Neuronal stem cell (in vitro differentiated cells): ENCODE measurements around the gene PDE3B.

Experiments used
- DNase-seq: peaks from one replicate; pipeline ENCODE4 v3.0.0-alpha.2; 2013; ENCODE audit warnings: low spot score
- H2AFZ ChIP-seq: one replicate; pipeline ENCODE4 v1.6.1; 2013; ENCODE audit warnings: mild to moderate bottlenecking, low read length, inconsistent platforms
- H2AK5ac ChIP-seq: 2 replicates; pipeline ENCODE4 v1.6.1; 2013; ENCODE audit warnings: low read depth, mild to moderate bottlenecking, inconsistent platforms, low read length, moderate library complexity, mixed read lengths
- H2BK120ac ChIP-seq: 2 replicates; pipeline ENCODE4 v1.6.1; 2013; ENCODE audit warnings: low read depth, mild to moderate bottlenecking, inconsistent platforms, low read length, moderate library complexity, mixed read lengths
- H2BK12ac ChIP-seq: one replicate; pipeline ENCODE4 v1.6.1; 2013; ENCODE audit warnings: low read length, inconsistent platforms
- H2BK15ac ChIP-seq: 2 replicates; pipeline ENCODE4 v1.6.1; 2013; ENCODE audit warnings: mild to moderate bottlenecking, low read length, inconsistent platforms, mixed read lengths
- H2BK5ac ChIP-seq: one replicate; pipeline ENCODE4 v1.6.1; 2013; ENCODE audit warnings: inconsistent platforms, mild to moderate bottlenecking, low read length, moderate library complexity
- H3K14ac ChIP-seq: one replicate; pipeline ENCODE4 v1.6.1; 2013; ENCODE audit warnings: low read length, inconsistent platforms
- H3K18ac ChIP-seq: 2 replicates; pipeline ENCODE4 v1.6.1; 2013; ENCODE audit warnings: low read length, inconsistent platforms
- H3K23ac ChIP-seq: 2 replicates; pipeline ENCODE4 v1.6.1; 2013; ENCODE audit warnings: low read depth, mild to moderate bottlenecking, mixed read lengths, low read length, inconsistent platforms; ENCODE audit not compliant: poor library complexity
- H3K27ac ChIP-seq: replicated peaks from 3 replicates; pipeline ENCODE4 v1.5.1; 2013; ENCODE audit warnings: low read length, inconsistent platforms
- H3K27me3 ChIP-seq, 3 experiments: 2 replicates each; pipeline ENCODE4 v1.6.1; 2013; ENCODE audit warnings: low read length in 3 of 3, mild to moderate bottlenecking in 2 of 3, inconsistent platforms in 1 of 3, low read depth in 1 of 3, mixed read lengths in 1 of 3, moderate library complexity in 1 of 3; ENCODE audit not compliant: control insufficient read depth in 3 of 3, insufficient read depth in 3 of 3
- H3K36me3 ChIP-seq, 2 donors: replicated peaks in 1 of 2; 2 replicates each; pipeline ENCODE4 v1.6.1; 2013; ENCODE audit warnings: low read length in 2 of 2; ENCODE audit not compliant: control insufficient read depth in 2 of 2, insufficient read depth in 2 of 2
- H3K4ac ChIP-seq: 2 replicates; pipeline ENCODE4 v1.6.1; 2013; ENCODE audit warnings: inconsistent platforms, mild to moderate bottlenecking, low read length, moderate library complexity
- H3K4me1 ChIP-seq, 2 donors: 1 replicate in 1 of 2; 2 replicates in 1 of 2; pipeline ENCODE4 v1.6.1; 2013; ENCODE audit warnings: low read length in 2 of 2, low read depth in 1 of 2; ENCODE audit not compliant: control insufficient read depth in 2 of 2, insufficient read depth in 1 of 2
- H3K4me2 ChIP-seq: one replicate; pipeline ENCODE4 v1.6.1; 2013; ENCODE audit warnings: mild to moderate bottlenecking, low read length, inconsistent platforms; ENCODE audit not compliant: insufficient read depth, poor library complexity, severe bottlenecking
- H3K4me3 ChIP-seq, 2 donors: 2 replicates each; pipeline ENCODE4 v1.5.1; 2013; ENCODE audit warnings: low read length in 2 of 2, mild to moderate bottlenecking in 2 of 2, inconsistent platforms in 1 of 2, moderate library complexity in 1 of 2
- H3K79me1 ChIP-seq: one replicate; pipeline ENCODE4 v1.6.1; 2013; ENCODE audit warnings: low read depth, mild to moderate bottlenecking, inconsistent platforms, low read length, moderate library complexity
- H3K9ac ChIP-seq: one replicate; pipeline ENCODE4 v1.6.1; 2013; ENCODE audit warnings: mild to moderate bottlenecking, low read depth, low read length, inconsistent platforms; ENCODE audit not compliant: poor library complexity
- H3K9me3 ChIP-seq, 2 donors: replicated peaks in 1 of 2; 2 replicates each; pipeline versions ENCODE3 to v1.6.1; 2013; ENCODE audit warnings: low read length in 2 of 2, mild to moderate bottlenecking in 2 of 2, inconsistent platforms in 1 of 2, low read depth in 1 of 2, mixed read lengths in 1 of 2, moderate library complexity in 1 of 2; ENCODE audit not compliant: control insufficient read depth in 2 of 2, insufficient read depth in 1 of 2
- H4K8ac ChIP-seq: one replicate; pipeline ENCODE4 v1.6.1; 2013; ENCODE audit warnings: low read depth, mild to moderate bottlenecking, inconsistent platforms, low read length, moderate library complexity
- H4K91ac ChIP-seq: one replicate; pipeline ENCODE4 v1.6.1; 2013; ENCODE audit warnings: low read length, low read depth, mild to moderate bottlenecking, inconsistent platforms; ENCODE audit not compliant: poor library complexity
- WGBS, 2 donors: extraction: QIAGEN DNeasy Blood & Tissue Kit; methylation state at CpG; one replicate each; pipeline ENCODE4 v1.1.7; 2013; ENCODE audit warnings: missing lambda C conversion rate in 2 of 2, mixed read lengths in 1 of 2; ENCODE audit not compliant: insufficient read length in 2 of 2, insufficient replicate concordance in 1 of 2; ENCODE audit errors: extremely low coverage in 2 of 2; 5-methylcytosine and 5-hydroxymethylcytosine counted together

Gene PDE3B

GRCh38 chr11:14812757-14813156 is 169.2 kb downstream of the PDE3B start:
- no peak overlapping the region for H4K91ac ChIP-seq

GRCh38 chr11:14813516-14813915 is 169.9 kb downstream of the PDE3B start:
- H3K4me1 ChIP-seq: no peaks in the 10 kb centered on the region
- no peak overlapping the region for H2AFZ ChIP-seq
- H4K8ac ChIP-seq: no peak overlapping the region
- no peak overlapping the region for H3K14ac ChIP-seq
- H3K9ac ChIP-seq: no peak overlapping the region
- no peak overlapping the region for H3K4me2 ChIP-seq
- H3K9me3 ChIP-seq: no peaks in the 10 kb centered on the region
- no peak overlapping the region for H3K18ac ChIP-seq
- no peak overlapping the region for H2BK120ac ChIP-seq
- no peak for DNase-seq
- H3K27ac ChIP-seq: no peak overlapping the region
- H2BK15ac ChIP-seq: no peak overlapping the region
- H3K36me3 ChIP-seq: peaks cover 0 to 19% of the 10 kb centered on the region in 2 donors
- no peak overlapping the region for H3K4me3 ChIP-seq
- no peaks in the 10 kb centered on the region for H3K79me1 ChIP-seq
- no peak overlapping the region for H2AK5ac ChIP-seq
- H2BK5ac ChIP-seq: no peak overlapping the region
- H3K23ac ChIP-seq: no peak overlapping the region
- no peaks in the 10 kb centered on the region for H3K27me3 ChIP-seq
- H3K4ac ChIP-seq: no peak overlapping the region
- H4K91ac ChIP-seq: no peak overlapping the region
- no peak overlapping the region for H2BK12ac ChIP-seq

More at GRCh38 chr11:14812757-14813156, 169.2 kb downstream of the PDE3B start:
- H3K79me1 ChIP-seq: no peaks in the 10 kb centered on the region
- DNase-seq: no peak
- no peak overlapping the region for H3K4me3 ChIP-seq
- WGBS, 2 donors: no CpG with 5 or more reads among the region's 3 CpGs
- peaks cover 0 to 12% of the 10 kb centered on the region in 2 donors for H3K36me3 ChIP-seq
- H3K14ac ChIP-seq: no peak overlapping the region
- H3K4me1 ChIP-seq: no peaks in the 10 kb centered on the region
- H3K4ac ChIP-seq: no peak overlapping the region
- no peak overlapping the region for H2AFZ ChIP-seq
- H3K9ac ChIP-seq: no peak overlapping the region
- no peak overlapping the region for H3K18ac ChIP-seq
- H3K23ac ChIP-seq: no peak overlapping the region
- H3K4me2 ChIP-seq: no peak overlapping the region
- no peak overlapping the region for H2BK5ac ChIP-seq
- H3K9me3 ChIP-seq: no peaks in the 10 kb centered on the region
- no peak overlapping the region for H2BK120ac ChIP-seq
- H3K27ac ChIP-seq: no peak overlapping the region
- no peak overlapping the region for H4K8ac ChIP-seq
- no peaks in the 10 kb centered on the region for H3K27me3 ChIP-seq
- H2AK5ac ChIP-seq: no peak overlapping the region
- H2BK15ac ChIP-seq: no peak overlapping the region
- no peak overlapping the region for H2BK12ac ChIP-seq

GRCh38 chr11:14818779-14819178 is 175.2 kb downstream of the PDE3B start:
- Histone ChIP-seq H3K4me2 (no peak overlapping the region), H2BK15ac (no peak overlapping the region), H3K4me3 (no peak overlapping the region), H3K23ac (no peak overlapping the region), H3K27me3 (no peaks in the 10 kb centered on the region), H2BK5ac (no peak overlapping the region), H2AFZ (no peak overlapping the region), H3K79me1 (no peaks in the 10 kb centered on the region), H3K9me3 (peaks cover 0 to 2% of the 10 kb centered on the region in 2 donors), H3K14ac (no peak overlapping the region), H3K9ac (no peak overlapping the region), H2AK5ac (no peak overlapping the region), H3K36me3 (peaks cover 0 to 29% of the 10 kb centered on the region in 2 donors), H3K4ac (no peak overlapping the region), H2BK120ac (no peak overlapping the region), H2BK12ac (no peak overlapping the region), H4K8ac (no peak overlapping the region), H3K27ac (no peak overlapping the region), H3K18ac (no peak overlapping the region), H3K4me1 (no peaks in the 10 kb centered on the region), H4K91ac (no peak overlapping the region)
- DNase-seq: no peak
- no CpG with 5 or more reads among the region's 2 CpGs for WGBS, 2 donors

- H2BK15ac ChIP-seq: no peak overlapping the region
- no peaks in the 10 kb centered on the region for H3K4me1 ChIP-seq
- H3K14ac ChIP-seq: no peak overlapping the region
- H3K4ac ChIP-seq: no peak overlapping the region
- DNase-seq: no peak
- no peak overlapping the region for H2BK5ac ChIP-seq
- peaks cover 0 to 28% of the 10 kb centered on the region in 2 donors for H3K36me3 ChIP-seq
- H3K79me1 ChIP-seq: no peaks in the 10 kb centered on the region
- no peak overlapping the region for H3K9ac ChIP-seq
- no peak overlapping the region for H3K4me3 ChIP-seq
- no peak overlapping the region for H3K18ac ChIP-seq
- no peak overlapping the region for H2AFZ ChIP-seq
- no peak overlapping the region for H2BK12ac ChIP-seq
- H3K4me2 ChIP-seq: no peak overlapping the region
- no peak overlapping the region for H3K23ac ChIP-seq
- no peak overlapping the region for H2BK120ac ChIP-seq
- H4K8ac ChIP-seq: no peak overlapping the region
- H4K91ac ChIP-seq: no peak overlapping the region
- peaks cover 2 to 4% of the 10 kb centered on the region in 2 donors for H3K9me3 ChIP-seq
- H3K27me3 ChIP-seq: no peaks in the 10 kb centered on the region
- H3K27ac ChIP-seq: no peak overlapping the region
- no peak overlapping the region for H2AK5ac ChIP-seq
These were observed 176.0 kb downstream of the PDE3B start for GRCh38 chr11:14819596-14819995.
